ENCODE data around the gene NAT8L. TPM values are rescaled to one million over a fixed set of nuclear protein-coding genes. Genes with fewer than 3 reads are reported as not detected.

NAT8L gene
- total RNA-seq, 1 donor from 2014 or later = 9.4 TPM

GRCh38 chr4:2044542-2045517 is 14.3 kb upstream of the NAT8L start:
- Histone ChIP-seq H3K27me3 (ENCODE audit: control insufficient read depth, insufficient read depth, low read length) (peaks cover 25% of the 10 kb centered on the region), H3K4me3 (ENCODE audit: low read depth, low read length) (no peak overlapping the region), H3K36me3 (ENCODE audit: control insufficient read depth, insufficient read depth, low read length) (peaks cover 1% of the 10 kb centered on the region)
- no peak for DNase-seq (ENCODE audit: low read depth)
- TF ChIP-seq CTCF (IDR thresholded peaks at IDR 0.05; ENCODE audit: insufficient read depth, low read length, poor library complexity, severe bottlenecking) = no peak

DNA sequence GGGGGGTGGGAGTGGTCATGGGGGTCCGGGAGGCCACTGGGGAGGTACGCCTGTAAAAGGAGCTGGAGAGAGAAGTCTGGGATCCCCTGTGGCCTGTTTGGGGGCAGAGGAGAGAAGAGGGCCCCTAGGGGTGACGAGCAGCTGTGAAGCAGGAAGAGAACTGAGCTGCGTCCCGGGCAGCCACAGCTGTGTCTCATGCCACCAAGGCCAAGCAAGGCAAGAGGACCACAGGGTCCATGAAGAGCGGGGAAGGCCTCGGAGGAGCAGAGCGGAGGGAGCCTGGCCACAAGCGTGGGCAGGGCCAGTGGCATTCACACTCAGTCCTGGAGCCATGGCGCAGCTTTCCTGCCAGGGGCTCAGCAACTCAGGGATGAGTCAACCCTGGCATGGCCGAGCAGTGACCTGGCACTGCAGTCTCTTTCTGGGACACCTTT is 13.6 kb upstream of the NAT8L start:
- Histone ChIP-seq H3K27me3 (ENCODE audit: control insufficient read depth, insufficient read depth, low read length) (peaks cover 21% of the 10 kb centered on the region), H3K36me3 (ENCODE audit: control insufficient read depth, insufficient read depth, low read length) (peaks cover 1% of the 10 kb centered on the region), H3K4me3 (ENCODE audit: low read depth, low read length) (no peak overlapping the region)
- no peak for TF ChIP-seq CTCF (IDR thresholded peaks at IDR 0.05; ENCODE audit: insufficient read depth, low read length, poor library complexity, severe bottlenecking)
- no peak for DNase-seq (ENCODE audit: low read depth)

DNA sequence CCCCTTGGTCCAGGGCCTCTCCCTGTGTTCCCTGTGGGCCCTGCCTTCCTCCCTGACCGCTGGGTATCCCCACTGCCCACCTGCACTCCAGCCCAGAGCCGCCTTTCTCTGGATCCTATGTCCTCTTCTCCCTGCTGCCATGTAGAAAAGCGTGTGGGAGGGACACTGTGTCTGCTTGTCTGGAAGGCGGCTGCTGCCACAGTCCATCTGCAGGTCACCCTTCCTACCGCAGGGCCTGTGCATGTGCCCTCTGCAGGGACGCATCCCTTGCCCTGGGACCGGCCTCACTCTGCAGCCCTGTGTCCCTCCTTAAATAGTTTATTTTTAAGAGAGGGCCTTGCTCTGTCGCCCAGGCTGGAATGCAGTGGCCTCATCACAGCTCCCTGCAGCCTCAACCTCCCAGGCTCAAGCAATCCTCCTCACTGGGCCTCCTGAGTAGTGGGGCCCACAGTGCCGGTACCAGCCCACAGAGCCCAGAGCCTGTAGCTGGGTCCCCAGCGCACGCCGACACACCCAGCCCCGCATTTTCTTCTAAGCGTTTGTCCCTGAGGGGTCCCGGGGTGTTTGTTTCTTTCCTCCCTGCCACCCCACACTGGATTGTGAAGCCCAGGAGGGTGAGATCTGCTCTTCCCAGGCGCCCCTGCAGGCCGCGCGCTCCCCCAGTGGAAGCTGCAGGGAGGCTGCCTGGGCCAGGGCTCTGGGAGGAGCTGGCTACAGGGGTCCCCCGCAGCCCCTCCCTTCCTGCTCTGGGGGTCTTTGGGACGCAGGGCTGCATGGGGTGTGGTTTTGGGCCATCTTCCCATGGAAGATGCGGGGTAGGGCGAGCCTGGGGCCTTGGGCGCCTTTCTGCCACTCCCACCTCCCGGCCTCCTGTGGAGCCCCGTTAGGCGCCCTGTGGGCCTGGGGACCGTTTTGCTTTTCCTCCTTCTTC is 12.8 kb upstream of the NAT8L start:
- DNase-seq (ENCODE audit: low read depth) = no peak
- H3K4me3 ChIP-seq (ENCODE audit: low read depth, low read length) = no peak overlapping the region
- TF ChIP-seq CTCF (IDR thresholded peaks at IDR 0.05; ENCODE audit: insufficient read depth, low read length, poor library complexity, severe bottlenecking) = no peak
- peaks cover 13% of the 10 kb centered on the region for H3K27me3 ChIP-seq (ENCODE audit: control insufficient read depth, insufficient read depth, low read length)
- peaks cover 1% of the 10 kb centered on the region for H3K36me3 ChIP-seq (ENCODE audit: control insufficient read depth, insufficient read depth, low read length)

- Histone ChIP-seq H3K4me3 (ENCODE audit: low read depth, low read length) (no peak overlapping the region), H3K27me3 (ENCODE audit: control insufficient read depth, insufficient read depth, low read length) (peaks cover 11% of the 10 kb centered on the region), H3K36me3 (ENCODE audit: control insufficient read depth, insufficient read depth, low read length) (peaks cover 1% of the 10 kb centered on the region)
- no peak for DNase-seq (ENCODE audit: low read depth)
- no peak for TF ChIP-seq CTCF (IDR thresholded peaks at IDR 0.05; ENCODE audit: insufficient read depth, low read length, poor library complexity, severe bottlenecking)
Measured at GRCh38 chr4:2047031-2047660, 12.0 kb upstream of the NAT8L start.

DNA sequence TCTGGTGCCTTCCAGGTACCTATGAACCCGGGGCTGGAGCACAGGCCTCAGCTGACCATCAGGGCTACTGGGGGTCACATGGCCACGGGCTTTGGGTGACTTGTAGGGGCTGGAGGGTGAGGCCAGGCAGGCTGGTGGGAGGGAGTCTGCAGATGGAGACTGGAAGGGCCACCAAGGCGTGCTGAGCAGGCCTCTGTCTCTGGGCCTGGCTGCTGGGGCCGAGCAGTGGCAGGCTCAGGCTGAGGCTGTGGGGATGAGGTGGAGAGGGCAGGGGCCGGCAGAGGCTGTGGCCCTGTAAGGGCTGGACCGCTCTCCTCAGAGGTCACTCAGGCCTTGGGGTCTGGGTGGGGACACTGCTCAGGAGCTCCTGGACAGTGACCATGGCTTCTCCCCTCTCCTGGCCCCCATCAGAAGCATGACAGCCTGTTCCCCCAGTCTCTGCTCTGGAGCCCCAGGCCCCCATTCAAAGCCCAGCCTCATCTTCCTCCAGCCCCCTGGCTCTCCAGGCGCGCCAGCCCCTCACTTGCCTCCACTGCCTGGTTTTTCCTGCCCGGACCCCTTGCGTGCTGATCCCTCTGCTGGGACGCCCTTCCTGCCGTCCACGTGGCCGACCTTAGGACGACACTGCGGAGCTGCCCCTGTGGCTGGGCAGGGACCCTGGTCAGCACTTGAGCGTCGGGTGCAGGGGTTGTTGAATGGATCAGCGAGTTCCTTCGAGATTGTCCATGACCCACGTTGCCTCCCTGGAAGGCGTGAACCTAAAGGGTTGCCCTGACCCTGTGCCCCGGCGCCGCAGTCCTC is 11.1 kb upstream of the NAT8L start:
- no peak for TF ChIP-seq CTCF (IDR thresholded peaks at IDR 0.05; ENCODE audit: insufficient read depth, low read length, poor library complexity, severe bottlenecking)
- DNase-seq (ENCODE audit: low read depth) = no peak
- peaks cover 11% of the 10 kb centered on the region for H3K27me3 ChIP-seq (ENCODE audit: control insufficient read depth, insufficient read depth, low read length)
- H3K4me3 ChIP-seq (ENCODE audit: low read depth, low read length) = no peak overlapping the region
- H3K36me3 ChIP-seq (ENCODE audit: control insufficient read depth, insufficient read depth, low read length) = peaks cover 1% of the 10 kb centered on the region

Measured in kidney epithelial cell (primary cell).